GM11168 (cell line): Measurements from ENCODE around the gene NOC2L.

Experiments used
- in situ Hi-C: fragments of 300-500 bp; cut with MboI; formaldehyde crosslinking; loops from one replicate; pipeline ENCODE4 v1.12.0; 2022; ENCODE audit warnings: low sequenced_read_pairs; ENCODE audit not compliant: unreplicated experiment

Gene NOC2L

GRCh38 chr1:932776-933602, 26.1 kb downstream of the NOC2L start:
- in situ Hi-C loops = no loop called here

- in situ Hi-C loops = no loop called here
Observed at GRCh38 chr1:932173-932510, 26.9 kb downstream of the NOC2L start.

GRCh38 chr1:931380-932172, 27.5 kb downstream of the NOC2L start:
- in situ Hi-C loops = no loop called here

- in situ Hi-C loops = no loop called here
Observed at GRCh38 chr1:930633-931138, 28.4 kb downstream of the NOC2L start.

GRCh38 chr1:929712-930632, 29.1 kb downstream of the NOC2L start:
- in situ Hi-C loops = no loop called here

GRCh38 chr1:928825-929661, 30.0 kb downstream of the NOC2L start:
- in situ Hi-C loops = no loop called here

GRCh38 chr1:927748-928147, 31.3 kb downstream of the NOC2L start:
- in situ Hi-C loops = no loop called here

- in situ Hi-C loops = no loop called here
Observed at GRCh38 chr1:927234-927633, 31.8 kb downstream of the NOC2L start.

GRCh38 chr1:925561-926421, 33.3 kb downstream of the NOC2L start:
- in situ Hi-C loops = no loop called here

GRCh38 chr1:924656-925560, 34.1 kb downstream of the NOC2L start:
- in situ Hi-C loops = no loop called here

- in situ Hi-C loops = no loop called here
Observed at GRCh38 chr1:923991-924655, 34.9 kb downstream of the NOC2L start.

- in situ Hi-C loops = no loop called here
Observed at GRCh38 chr1:923131-923990, 35.7 kb downstream of the NOC2L start, which contains the start of gene SAMD11. TSS of gene SAMD11 (plus strand) at chr1:923923. CDS start at chr1:924432, 509 bp downstream.

- in situ Hi-C loops = no loop called here
Observed at GRCh38 chr1:921011-921837, 37.8 kb downstream of the NOC2L start.

GRCh38 chr1:920521-920920, 38.5 kb downstream of the NOC2L start:
- in situ Hi-C loops = no loop called here

GRCh38 chr1:920010-920409, 39.0 kb downstream of the NOC2L start:
- in situ Hi-C loops = no loop called here
